MCF 10A (cell line): ENCODE data around the gene FHIP2A. TPM values are rescaled to one million over a fixed set of nuclear protein-coding genes. Genes with fewer than 3 reads are reported as not detected.

Source experiments
- BruUV-seq: library from RNA; stranded (reverse); fragments of 400-500 nt; replicated peaks from 2 replicates; lab custom pipeline; 2021; lab: Mats Ljungman, UMichigan
- CTCF ChIA-PET: fragments of 300-600 bp; sonication (Branson Sonifier 250); formaldehyde crosslinking; extraction: SDS; loops from one replicate; lab custom pipeline; 2021; ENCODE audit warnings: antibody characterized with exemption, inconsistent platforms; lab: Yijun Ruan, JAX
- POLR2A ChIA-PET: fragments of 300-600, 350-650 bp; sonication (Branson Sonifier 250); formaldehyde crosslinking; extraction: SDS; loops from one replicate; lab custom pipeline; 2020; ENCODE audit warnings: antibody characterized with exemption, inconsistent platforms; lab: Yijun Ruan, JAX
- DNase-seq: peaks from one replicate; pipeline ENCODE4 v3.0.0-alpha.2; 2018; ENCODE audit not compliant: unreplicated experiment
- H3K27ac Mint-ChIP-seq: one replicate; pipeline ENCODE4 v1.8.0; 2022; ENCODE audit warnings: mild to moderate bottlenecking, low read depth, mixed read lengths; ENCODE audit not compliant: unreplicated experiment
- H3K27me3 Mint-ChIP-seq: one replicate; pipeline ENCODE4 v1.8.0; 2022; ENCODE audit warnings: mixed read lengths; ENCODE audit not compliant: insufficient read depth, unreplicated experiment
- H3K36me3 Mint-ChIP-seq: one replicate; pipeline ENCODE4 v1.8.0; 2022; ENCODE audit warnings: mild to moderate bottlenecking, moderate library complexity, mixed read lengths; ENCODE audit not compliant: insufficient read depth, unreplicated experiment
- H3K4me1 Mint-ChIP-seq: one replicate; pipeline ENCODE4 v1.8.0; 2022; ENCODE audit warnings: mixed read lengths; ENCODE audit not compliant: insufficient read depth, unreplicated experiment
- H3K4me3 Mint-ChIP-seq: one replicate; pipeline ENCODE4 v1.8.0; 2022; ENCODE audit warnings: mild to moderate bottlenecking, moderate library complexity, mixed read lengths; ENCODE audit not compliant: unreplicated experiment
- H3K9me3 Mint-ChIP-seq: one replicate; pipeline ENCODE4 v1.8.0; 2022; ENCODE audit warnings: mixed read lengths; ENCODE audit not compliant: unreplicated experiment
- CTCF ChIP-seq: fragments of 200-600 bp; IDR thresholded peaks from one replicate; pipeline ENCODE4 v1.8.0; 2022; ENCODE audit warnings: antibody characterized with exemption, mild to moderate bottlenecking; ENCODE audit not compliant: unreplicated experiment
- intact Hi-C: fragments of 100-400 bp; cut with micrococcal nuclease; formaldehyde crosslinking; loops from 2 replicates; pipeline ENCODE4 v1.14.1; 2022
- total RNA-seq: library from RNA; stranded (reverse); gene quantifications from 2 replicates; pipeline ENCODE4 v1.2.3, GENCODE V29; 2022

The FHIP2A gene
- total RNA-seq, 1 experiment from 2014 or later = 17.2 TPM

GRCh38 chr10:114868870-114869519, 47.4 kb downstream of the FHIP2A start:
- H3K27ac Mint-ChIP-seq = peak overlapping the region; percentile 78

GRCh38 chr10:114869520-114869892, 47.9 kb downstream of the FHIP2A start:
- ChIA-PET CTCF (interaction anchor here (0.6 to 5.7 kb wide), 4 partner anchors 11 to 398 kb away, joined by 3 to 42 read pairs (median 5); no protein-coding TSS in a partner anchor), POLR2A (interaction anchor here (0.7 to 2.7 kb wide), 7 partner anchors 8 to 293 kb away, joined by 3 to 8 read pairs (median 5); partner anchors contain the start of gene TRUB1)
- H3K4me3 Mint-ChIP-seq = no peak overlapping the region
- H3K4me1 Mint-ChIP-seq = peaks cover 17% of the 10 kb centered on the region
- BruUV-seq = no TSS peak
- intact Hi-C loops = no loop called here
- peaks cover 19% of the 10 kb centered on the region for H3K36me3 Mint-ChIP-seq
- H3K27me3 Mint-ChIP-seq = no peaks in the 10 kb centered on the region
- no peak for TF ChIP-seq CTCF
- H3K27ac Mint-ChIP-seq = peak overlapping the region; percentile 78
- DNase-seq = peak; percentile 73
- no peaks in the 10 kb centered on the region for H3K9me3 Mint-ChIP-seq

More at GRCh38 chr10:114868870-114869519, 47.4 kb downstream of the FHIP2A start:
- Mint-ChIP-seq H3K27me3 (no peaks in the 10 kb centered on the region), H3K36me3 (peaks cover 24% of the 10 kb centered on the region), H3K9me3 (no peaks in the 10 kb centered on the region), H3K4me3 (peak overlapping the region; percentile 28), H3K4me1 (peaks cover 17% of the 10 kb centered on the region)
- TF ChIP-seq CTCF = no peak
- peak; percentile 77 for DNase-seq
- TSS peak; percentile 69 for BruUV-seq
- ChIA-PET POLR2A (interaction anchor here (0.7 to 2.7 kb wide), 9 partner anchors 8 to 293 kb away, joined by 3 to 8 read pairs (median 5); partner anchors contain the start of genes FHIP2A and TRUB1), CTCF (interaction anchor here (1.3 to 5.7 kb wide), 6 partner anchors 8 to 398 kb away, joined by 3 to 42 read pairs (median 7); no protein-coding TSS in a partner anchor)
- intact Hi-C loops = no loop called here

- Mint-ChIP-seq H3K4me3 (no peak overlapping the region), H3K27ac (no peak overlapping the region), H3K36me3 (peaks cover 13% of the 10 kb centered on the region), H3K27me3 (no peaks in the 10 kb centered on the region), H3K9me3 (no peaks in the 10 kb centered on the region), H3K4me1 (peaks cover 19% of the 10 kb centered on the region)
- intact Hi-C loops = no loop called here
- no peak for TF ChIP-seq CTCF
- DNase-seq = no peak
- no TSS peak for BruUV-seq
- ChIA-PET POLR2A (interaction anchor here (0.8 to 1.5 kb wide), 4 partner anchors 9 to 67 kb away, joined by 3 to 5 read pairs (median 4); partner anchors contain the start of gene TRUB1), CTCF (interaction anchor here (0.6 to 5.7 kb wide), 3 partner anchors 10 to 535 kb away, joined by 3 to 42 read pairs (median 3); no protein-coding TSS in a partner anchor)
Measured at GRCh38 chr10:114870486-114870885, 48.9 kb downstream of the FHIP2A start.

- Mint-ChIP-seq H3K36me3 (peaks cover 13% of the 10 kb centered on the region), H3K4me1 (peaks cover 28% of the 10 kb centered on the region), H3K27ac (no peak overlapping the region), H3K9me3 (no peaks in the 10 kb centered on the region), H3K4me3 (no peak overlapping the region), H3K27me3 (no peaks in the 10 kb centered on the region)
- ChIA-PET POLR2A (no interaction called here), CTCF (interaction anchor here (0.6 to 5.7 kb wide), 4 partner anchors 10 to 224 kb away, joined by 3 to 42 read pairs (median 3); no protein-coding TSS in a partner anchor)
- BruUV-seq = no TSS peak
- TF ChIP-seq CTCF = no peak
- DNase-seq = no peak
- intact Hi-C loops = no loop called here
Measured at GRCh38 chr10:114871379-114871778, 49.8 kb downstream of the FHIP2A start.
